Measurements from ENCODE around the gene APLN.

DNA sequence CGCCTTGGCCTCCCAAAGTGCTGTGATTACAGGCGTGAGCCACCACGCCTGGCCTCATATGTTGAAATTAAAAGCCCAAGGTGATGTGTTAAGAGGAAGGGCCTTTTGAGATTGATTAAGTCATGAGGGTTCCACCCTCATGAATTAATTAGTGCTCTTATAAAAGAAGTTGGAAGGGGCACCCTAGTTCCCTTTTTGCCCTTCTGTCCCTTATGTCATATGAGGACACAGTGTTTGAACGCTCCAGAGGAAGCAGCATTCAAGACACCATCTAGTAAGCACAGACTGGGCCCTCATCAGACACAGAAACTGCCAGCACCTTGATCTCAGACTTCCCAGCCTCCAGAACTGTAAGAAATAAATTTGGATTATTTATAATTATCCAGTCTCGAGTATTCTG is 5.1 kb upstream of the APLN start:
- TF ChIP-seq, protein P1, sequence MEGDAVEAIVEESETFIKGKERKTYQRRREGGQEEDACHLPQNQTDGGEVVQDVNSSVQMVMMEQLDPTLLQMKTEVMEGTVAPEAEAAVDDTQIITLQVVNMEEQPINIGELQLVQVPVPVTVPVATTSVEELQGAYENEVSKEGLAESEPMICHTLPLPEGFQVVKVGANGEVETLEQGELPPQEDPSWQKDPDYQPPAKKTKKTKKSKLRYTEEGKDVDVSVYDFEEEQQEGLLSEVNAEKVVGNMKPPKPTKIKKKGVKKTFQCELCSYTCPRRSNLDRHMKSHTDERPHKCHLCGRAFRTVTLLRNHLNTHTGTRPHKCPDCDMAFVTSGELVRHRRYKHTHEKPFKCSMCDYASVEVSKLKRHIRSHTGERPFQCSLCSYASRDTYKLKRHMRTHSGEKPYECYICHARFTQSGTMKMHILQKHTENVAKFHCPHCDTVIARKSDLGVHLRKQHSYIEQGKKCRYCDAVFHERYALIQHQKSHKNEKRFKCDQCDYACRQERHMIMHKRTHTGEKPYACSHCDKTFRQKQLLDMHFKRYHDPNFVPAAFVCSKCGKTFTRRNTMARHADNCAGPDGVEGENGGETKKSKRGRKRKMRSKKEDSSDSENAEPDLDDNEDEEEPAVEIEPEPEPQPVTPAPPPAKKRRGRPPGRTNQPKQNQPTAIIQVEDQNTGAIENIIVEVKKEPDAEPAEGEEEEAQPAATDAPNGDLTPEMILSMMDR (IDR thresholded peaks at IDR 0.05): no peak
- TF ChIP-seq POLR2A (IDR thresholded peaks at IDR 0.05): no peak
